ENCODE measurements around the gene PDE5A.

The PDE5A gene

DNA sequence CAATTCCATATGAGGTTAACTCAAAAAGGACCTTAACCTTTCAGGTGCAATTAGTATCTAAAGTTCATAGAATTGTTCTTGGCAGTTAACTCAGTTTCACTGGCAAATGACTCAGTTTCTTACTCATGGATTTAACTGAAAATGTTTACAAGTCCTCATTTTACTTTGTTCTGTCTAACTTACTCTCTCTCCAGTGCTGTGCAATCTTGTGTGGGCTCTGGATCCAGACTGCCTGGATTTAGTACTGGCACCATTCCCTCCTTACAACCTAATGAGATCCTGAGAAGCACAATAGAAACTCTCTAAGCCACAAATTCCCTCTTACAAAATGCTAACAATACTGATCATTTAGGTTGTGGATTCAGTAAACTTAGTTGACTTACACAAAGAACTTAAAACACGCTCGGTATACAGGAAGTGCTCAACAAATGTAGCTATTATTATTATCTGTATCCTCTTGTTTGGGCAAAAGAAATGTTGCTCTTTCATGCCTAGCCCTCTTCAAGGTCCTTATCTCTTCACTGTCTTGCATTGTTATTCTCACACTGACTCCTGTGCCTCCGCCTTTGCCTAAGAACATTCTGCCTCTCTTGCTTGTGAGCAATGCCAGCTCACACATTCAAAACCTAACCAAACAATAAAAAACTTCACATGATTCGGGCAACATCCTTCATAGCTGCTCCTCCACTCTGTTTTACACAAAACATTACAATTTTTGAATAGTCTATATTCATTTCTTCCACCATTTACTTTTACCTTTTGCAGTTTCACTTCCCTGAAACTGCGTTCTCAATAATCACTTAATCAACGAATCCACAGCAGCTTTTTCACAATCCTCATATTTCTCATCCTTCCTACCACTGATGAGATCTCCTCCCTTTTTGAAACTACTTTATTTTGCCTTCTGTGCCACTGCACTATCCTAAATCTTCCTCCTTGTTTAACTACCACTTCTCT is 91.8 kb downstream of the PDE5A start:
- H3K27ac Mint-ChIP-seq: no peak overlapping the region
- intact Hi-C loops (cut with micrococcal nuclease): no loop called here

DNA sequence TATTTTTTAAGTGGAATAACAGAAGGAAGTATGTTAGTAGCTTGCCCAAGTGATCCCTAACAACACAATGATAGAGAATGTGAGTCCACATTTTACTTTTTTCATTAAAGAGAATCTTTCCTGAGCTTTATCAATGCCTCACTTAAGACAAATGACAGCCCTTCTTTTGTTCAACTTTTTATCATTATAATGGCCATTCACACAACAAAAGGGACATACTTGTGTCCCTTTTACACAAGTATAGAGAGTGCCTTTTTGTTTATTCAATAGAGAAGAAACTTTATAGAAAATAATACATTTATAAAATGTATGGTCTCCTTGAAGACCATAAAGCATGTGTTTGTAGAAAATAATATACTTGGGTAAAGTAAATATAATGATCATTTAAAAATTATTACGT is 96.3 kb downstream of the PDE5A start:
- Mint-ChIP-seq H3K27me3 (no peaks in the 10 kb centered on the region), H3K4me3 (no peak overlapping the region), H3K36me3 (ENCODE audit: low read depth) (no peaks in the 10 kb centered on the region), H3K27ac (no peak overlapping the region), H3K9me3 (no peaks in the 10 kb centered on the region), H3K4me1 (ENCODE audit: low read depth) (peaks cover 4% of the 10 kb centered on the region)
- intact Hi-C loops (cut with micrococcal nuclease): no loop called here

More for the DNA sequence above, 91.8 kb downstream of the PDE5A start:
- Mint-ChIP-seq H3K4me1 (ENCODE audit: low read depth) (peaks cover 5% of the 10 kb centered on the region), H3K4me3 (no peak overlapping the region), H3K36me3 (ENCODE audit: low read depth) (no peaks in the 10 kb centered on the region), H3K9me3 (no peaks in the 10 kb centered on the region), H3K27me3 (no peaks in the 10 kb centered on the region)

DNA sequence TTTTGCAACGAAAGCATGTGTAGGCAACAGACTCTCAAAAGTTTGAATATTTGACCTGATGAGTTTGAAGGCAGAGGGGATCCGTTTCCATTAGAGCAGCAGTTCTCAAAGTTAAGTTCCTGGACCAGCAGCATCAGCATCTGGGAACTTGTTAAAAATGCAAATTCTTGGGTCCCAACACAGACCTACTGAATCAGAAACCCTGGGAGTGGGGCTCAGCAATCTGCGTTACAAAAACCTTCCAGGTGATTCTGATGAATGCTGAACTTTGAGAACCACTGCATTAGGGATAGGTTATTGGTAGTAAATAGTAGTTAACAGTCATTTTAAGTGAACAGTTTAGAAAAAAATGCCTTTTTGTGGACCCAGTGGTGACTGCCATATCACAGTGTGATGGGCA is 98.8 kb downstream of the PDE5A start:
- H3K9me3 Mint-ChIP-seq: no peaks in the 10 kb centered on the region
- H3K27ac Mint-ChIP-seq: no peak overlapping the region
- no peak overlapping the region for H3K4me3 Mint-ChIP-seq
- no peaks in the 10 kb centered on the region for H3K36me3 Mint-ChIP-seq (ENCODE audit: low read depth)
- no peaks in the 10 kb centered on the region for H3K27me3 Mint-ChIP-seq
- H3K4me1 Mint-ChIP-seq (ENCODE audit: low read depth): no peaks in the 10 kb centered on the region
- intact Hi-C loops (cut with micrococcal nuclease): no loop called here

DNA sequence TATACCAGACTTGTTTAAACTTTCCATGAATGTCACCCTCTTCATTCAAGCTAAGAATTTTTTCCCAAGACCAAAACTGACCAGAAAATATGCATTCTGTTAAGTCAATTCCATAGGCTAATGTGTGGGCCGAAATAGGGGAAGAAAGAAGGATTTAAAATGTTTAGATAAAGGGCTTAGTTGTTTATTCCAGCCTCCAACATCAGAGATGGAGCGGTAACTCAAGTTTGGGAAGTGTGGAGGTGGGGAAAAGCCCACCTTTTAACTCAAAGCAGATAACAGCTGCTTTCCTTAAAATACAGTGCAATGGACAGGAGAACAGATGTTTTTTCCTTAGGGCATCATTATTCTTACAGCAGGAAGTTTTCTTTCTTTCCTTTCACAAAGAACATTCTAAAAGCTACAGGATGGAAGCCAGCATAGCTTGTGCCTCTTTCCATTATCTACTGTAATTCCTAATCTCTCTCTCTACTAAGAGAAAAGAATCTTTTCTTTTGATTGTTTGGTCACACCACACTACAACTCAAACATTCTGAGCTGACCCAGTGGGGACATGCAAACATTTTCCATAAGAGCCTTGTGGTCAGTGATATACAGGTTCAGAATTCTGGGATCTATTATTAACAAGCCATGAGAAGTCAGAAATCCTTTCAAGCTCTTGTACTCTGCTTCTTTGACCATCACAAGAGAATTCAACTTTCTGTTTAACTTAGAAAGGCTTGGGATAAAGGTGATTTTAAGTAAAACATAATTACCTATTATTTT is 101.6 kb downstream of the PDE5A start:
- intact Hi-C loops (cut with micrococcal nuclease): no loop called here
- no peak overlapping the region for H3K27ac Mint-ChIP-seq
- no peak overlapping the region for H3K4me3 Mint-ChIP-seq
- H3K36me3 Mint-ChIP-seq (ENCODE audit: low read depth): no peaks in the 10 kb centered on the region
- H3K27me3 Mint-ChIP-seq: no peaks in the 10 kb centered on the region
- no peaks in the 10 kb centered on the region for H3K9me3 Mint-ChIP-seq
- H3K4me1 Mint-ChIP-seq (ENCODE audit: low read depth): no peaks in the 10 kb centered on the region

DNA sequence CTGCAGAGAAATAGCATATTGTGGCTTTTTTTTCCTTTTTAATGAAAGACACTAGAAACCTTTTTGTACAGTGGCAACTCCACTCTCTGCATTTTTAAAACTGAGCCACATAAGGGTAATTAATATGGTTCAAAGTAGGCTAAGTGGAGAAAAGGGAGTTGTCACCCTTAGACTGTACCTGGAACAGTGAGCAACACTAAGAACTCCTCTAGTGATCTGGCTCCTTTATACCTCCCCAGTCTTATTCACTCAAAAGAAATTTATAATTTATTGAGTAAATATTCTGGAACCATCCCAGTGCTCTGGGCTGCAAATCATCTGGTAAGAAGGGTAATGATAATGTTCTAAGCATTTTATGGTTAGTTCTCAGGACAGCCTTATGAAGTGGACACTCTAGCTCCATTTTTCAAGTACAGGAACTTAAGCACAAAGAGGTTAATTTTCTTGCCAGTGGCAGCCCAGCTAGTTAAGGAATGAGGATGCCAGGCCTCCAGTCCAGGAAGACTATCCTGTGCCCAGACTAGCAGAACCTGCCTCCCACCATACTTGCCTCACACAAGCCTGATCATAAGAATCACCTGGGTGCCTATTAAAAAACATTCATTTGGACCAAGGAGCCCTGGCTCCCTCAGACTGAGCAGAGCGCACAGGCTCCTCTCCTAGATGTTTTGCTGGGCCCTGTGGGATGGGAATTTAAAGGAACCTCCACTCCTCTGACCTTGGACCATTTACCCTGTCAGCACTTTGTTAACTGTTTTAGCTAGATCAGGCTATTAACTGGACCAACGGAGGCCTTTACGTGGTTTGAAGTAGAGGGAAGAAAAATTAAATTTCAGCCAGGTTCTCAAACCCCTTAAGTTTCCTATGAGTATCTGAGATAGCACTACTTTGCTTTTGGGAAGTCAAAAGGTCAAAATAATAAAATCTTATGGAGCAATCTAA is 102.6 kb downstream of the PDE5A start:
- intact Hi-C loops (cut with micrococcal nuclease): no loop called here
- Mint-ChIP-seq H3K36me3 (ENCODE audit: low read depth) (no peaks in the 10 kb centered on the region), H3K4me1 (ENCODE audit: low read depth) (no peaks in the 10 kb centered on the region), H3K27ac (no peak overlapping the region), H3K9me3 (no peaks in the 10 kb centered on the region), H3K4me3 (no peak overlapping the region), H3K27me3 (no peaks in the 10 kb centered on the region)

DNA sequence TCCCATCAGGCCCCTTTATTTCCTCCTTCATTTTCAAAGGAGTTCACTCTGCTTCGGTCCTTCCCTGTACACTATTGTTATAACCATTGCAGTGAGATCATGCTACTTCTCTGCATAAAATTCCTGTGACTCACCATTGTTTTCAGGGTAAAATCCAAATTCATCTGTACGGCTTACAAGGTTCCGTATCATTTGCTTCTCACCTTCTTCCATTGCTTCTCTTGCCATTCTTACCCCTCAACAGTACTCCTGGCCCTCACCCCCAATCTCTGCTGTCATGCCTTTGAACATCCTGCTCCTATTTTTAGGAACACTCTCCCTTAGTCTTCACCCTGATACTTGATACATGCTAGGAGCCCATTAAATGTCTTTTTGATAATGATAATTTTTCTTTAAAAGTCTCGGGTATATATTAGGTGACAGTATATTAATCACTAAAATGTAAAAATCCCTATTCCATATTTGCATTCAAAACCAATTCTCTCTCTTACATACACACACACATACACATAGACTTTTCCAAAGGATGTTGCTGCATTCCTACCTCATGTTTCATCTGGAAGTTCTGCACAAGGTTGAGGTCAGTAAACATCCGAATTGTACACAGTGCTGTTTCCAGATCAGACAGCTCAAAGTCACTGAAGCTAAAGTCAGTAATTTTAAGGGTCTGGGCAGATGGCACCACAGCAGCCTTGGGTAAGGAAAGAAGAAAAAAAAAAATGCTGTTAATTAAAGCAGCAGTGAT is 103.4 kb downstream of the PDE5A start:
- H3K27ac Mint-ChIP-seq: no peak overlapping the region
- H3K4me1 Mint-ChIP-seq (ENCODE audit: low read depth): no peaks in the 10 kb centered on the region
- intact Hi-C loops (cut with micrococcal nuclease): no loop called here
- no peaks in the 10 kb centered on the region for H3K9me3 Mint-ChIP-seq
- no peak overlapping the region for H3K4me3 Mint-ChIP-seq
- no peaks in the 10 kb centered on the region for H3K27me3 Mint-ChIP-seq
- H3K36me3 Mint-ChIP-seq (ENCODE audit: low read depth): peaks cover 2% of the 10 kb centered on the region

DNA sequence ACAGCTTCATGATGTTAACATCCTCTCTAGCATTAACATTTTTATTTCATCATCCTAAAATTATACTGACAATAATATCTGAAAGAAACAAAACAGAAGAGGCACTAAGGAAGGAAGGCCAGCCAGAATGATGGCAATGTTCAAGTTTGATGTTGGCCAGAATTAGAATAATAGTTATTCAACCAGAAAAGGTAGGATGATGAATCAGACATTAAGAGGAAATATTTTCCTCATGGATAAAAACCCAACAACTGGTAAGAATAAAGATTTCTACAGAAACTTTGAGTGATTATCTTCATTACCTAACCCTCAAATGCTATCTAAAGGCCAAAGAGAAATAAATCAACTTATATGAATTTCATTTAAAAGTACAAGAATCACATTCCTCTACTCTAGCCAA is 105.2 kb downstream of the PDE5A start:
- intact Hi-C loops (cut with micrococcal nuclease): no loop called here
- H3K27me3 Mint-ChIP-seq: no peaks in the 10 kb centered on the region

DNA sequence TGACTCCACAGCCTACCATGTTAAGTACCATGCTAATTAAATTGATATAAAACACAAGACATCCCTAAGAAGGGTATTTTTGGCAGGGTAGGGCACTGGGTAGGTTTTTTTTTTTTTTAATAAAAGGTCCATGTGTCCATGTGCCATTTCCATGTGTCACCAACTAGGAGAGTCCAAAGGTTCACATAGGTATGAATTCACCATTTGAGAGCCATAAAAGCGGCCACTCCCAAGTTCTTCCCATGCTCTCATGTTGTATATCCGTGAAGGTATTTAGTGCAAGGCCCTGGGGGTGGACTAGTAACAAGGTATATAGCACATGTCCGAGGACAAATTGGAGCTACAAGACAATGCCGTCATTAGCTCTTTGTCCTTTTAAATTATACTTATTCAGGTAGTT is 107.3 kb downstream of the PDE5A start:
- Mint-ChIP-seq H3K9me3 (no peaks in the 10 kb centered on the region), H3K27me3 (no peaks in the 10 kb centered on the region), H3K36me3 (ENCODE audit: low read depth) (peaks cover 26% of the 10 kb centered on the region), H3K4me1 (ENCODE audit: low read depth) (no peaks in the 10 kb centered on the region), H3K4me3 (no peak overlapping the region), H3K27ac (no peak overlapping the region)
- intact Hi-C loops (cut with micrococcal nuclease): no loop called here

More for the DNA sequence above, 105.2 kb downstream of the PDE5A start:
- H3K27ac Mint-ChIP-seq: no peak overlapping the region
- no peak overlapping the region for H3K4me3 Mint-ChIP-seq
- no peaks in the 10 kb centered on the region for H3K9me3 Mint-ChIP-seq
- peaks cover 11% of the 10 kb centered on the region for H3K36me3 Mint-ChIP-seq (ENCODE audit: low read depth)
- H3K4me1 Mint-ChIP-seq (ENCODE audit: low read depth): no peaks in the 10 kb centered on the region

DNA sequence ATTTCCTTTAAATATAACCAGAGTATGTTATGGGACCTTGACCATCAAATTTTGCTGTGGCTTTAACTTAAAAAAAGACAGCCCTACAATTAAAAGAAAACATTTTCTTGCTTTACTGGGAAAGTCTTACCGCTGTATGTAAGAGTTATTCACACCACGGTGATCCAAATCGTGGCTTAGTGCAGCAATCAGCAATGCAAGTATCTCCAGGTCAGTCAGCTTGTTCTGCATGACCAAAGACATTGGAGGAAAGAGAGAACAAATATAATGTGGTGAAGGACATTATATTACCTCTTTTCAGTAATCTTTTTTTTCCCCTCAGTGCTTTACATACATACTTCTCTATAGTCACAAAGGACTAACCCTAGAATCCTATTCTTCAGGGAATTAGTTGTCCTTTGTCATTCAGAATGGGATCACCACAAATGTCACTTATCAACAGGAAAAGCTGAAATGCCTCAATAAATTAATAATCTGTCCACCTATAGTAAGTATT is 109.6 kb downstream of the PDE5A start:
- Mint-ChIP-seq H3K27me3 (no peaks in the 10 kb centered on the region), H3K9me3 (no peaks in the 10 kb centered on the region), H3K4me1 (ENCODE audit: low read depth) (no peaks in the 10 kb centered on the region), H3K36me3 (ENCODE audit: low read depth) (peaks cover 26% of the 10 kb centered on the region), H3K4me3 (no peak overlapping the region), H3K27ac (no peak overlapping the region)
- intact Hi-C loops (cut with micrococcal nuclease): no loop called here

DNA sequence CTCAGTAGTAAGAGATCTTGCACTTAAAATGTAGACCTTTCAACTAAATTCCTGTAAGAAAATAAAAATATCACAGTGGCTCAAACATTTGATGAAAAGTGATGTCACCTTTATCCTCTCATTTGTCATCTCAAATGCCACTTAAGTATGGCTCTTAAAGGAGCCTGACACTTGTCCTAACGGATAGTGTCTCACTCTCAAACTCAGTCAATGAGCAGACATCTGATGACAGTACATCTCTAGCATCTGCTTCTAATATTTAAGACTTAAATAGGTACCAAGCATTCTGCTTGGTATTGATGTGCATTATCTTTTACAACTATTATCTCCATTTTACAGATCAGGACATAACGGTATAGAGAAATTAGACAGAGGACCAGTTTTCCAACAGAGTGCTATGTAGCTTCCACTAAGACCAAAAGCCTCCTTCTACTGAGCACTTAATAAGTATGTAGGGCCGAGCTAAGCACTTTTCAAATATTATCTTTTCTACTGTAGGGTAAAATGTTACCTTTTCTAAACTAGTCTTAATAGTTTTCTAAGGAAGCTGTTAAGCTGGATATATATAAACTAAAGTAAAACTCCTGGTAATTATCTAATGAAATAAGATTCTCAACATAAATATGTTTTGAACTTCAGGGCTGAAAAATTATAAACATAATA is 110.2 kb downstream of the PDE5A start:
- no peaks in the 10 kb centered on the region for H3K27me3 Mint-ChIP-seq
- no peaks in the 10 kb centered on the region for H3K4me1 Mint-ChIP-seq (ENCODE audit: low read depth)
- intact Hi-C loops (cut with micrococcal nuclease): no loop called here
- H3K4me3 Mint-ChIP-seq: no peak overlapping the region
- H3K36me3 Mint-ChIP-seq (ENCODE audit: low read depth): peaks cover 30% of the 10 kb centered on the region
- H3K9me3 Mint-ChIP-seq: no peaks in the 10 kb centered on the region
- no peak overlapping the region for H3K27ac Mint-ChIP-seq

DNA sequence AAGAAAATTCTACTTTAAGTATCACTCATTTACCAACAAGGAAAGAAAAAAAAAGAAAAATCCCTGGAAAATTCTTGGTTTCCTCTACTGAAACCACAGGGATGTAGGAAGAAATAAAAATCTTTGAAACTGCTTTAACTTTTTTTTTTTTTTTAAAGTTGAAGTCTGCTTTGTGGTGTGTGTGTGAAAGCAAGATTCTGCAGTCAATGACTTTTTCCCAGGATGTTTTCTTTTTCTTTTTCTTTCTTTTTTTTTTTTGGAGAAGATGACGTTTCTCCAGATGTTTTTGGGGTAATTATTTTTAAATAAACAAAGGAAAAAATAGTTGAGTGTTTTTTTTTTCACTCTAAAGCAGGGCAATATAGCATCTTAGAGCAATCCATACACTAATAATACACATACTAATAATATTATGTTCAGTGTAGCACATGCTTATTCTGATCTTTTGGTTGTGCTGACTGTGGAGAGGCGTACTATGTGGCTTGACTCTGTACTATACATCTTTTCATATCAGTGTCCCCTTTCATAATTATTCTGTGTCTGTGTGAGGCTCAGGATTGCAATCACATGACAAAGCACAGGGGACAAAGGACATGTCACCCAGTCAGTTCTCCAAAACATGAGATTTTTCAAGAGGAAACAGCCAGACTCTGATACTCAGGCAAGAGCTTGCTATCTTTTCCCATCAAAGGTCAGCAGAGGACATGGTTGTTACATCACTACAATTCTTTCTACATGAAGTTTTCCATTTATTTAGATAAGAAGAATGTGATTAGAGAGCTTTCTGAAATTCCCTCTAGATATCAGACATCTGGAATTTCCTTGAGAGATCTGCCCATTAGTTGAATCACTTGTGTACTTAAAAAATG is 111.0 kb downstream of the PDE5A start:
- Mint-ChIP-seq H3K27ac (no peak overlapping the region), H3K4me3 (no peak overlapping the region), H3K27me3 (no peaks in the 10 kb centered on the region), H3K4me1 (ENCODE audit: low read depth) (no peaks in the 10 kb centered on the region), H3K36me3 (ENCODE audit: low read depth) (peaks cover 38% of the 10 kb centered on the region), H3K9me3 (no peaks in the 10 kb centered on the region)
- intact Hi-C loops (cut with micrococcal nuclease): no loop called here

DNA sequence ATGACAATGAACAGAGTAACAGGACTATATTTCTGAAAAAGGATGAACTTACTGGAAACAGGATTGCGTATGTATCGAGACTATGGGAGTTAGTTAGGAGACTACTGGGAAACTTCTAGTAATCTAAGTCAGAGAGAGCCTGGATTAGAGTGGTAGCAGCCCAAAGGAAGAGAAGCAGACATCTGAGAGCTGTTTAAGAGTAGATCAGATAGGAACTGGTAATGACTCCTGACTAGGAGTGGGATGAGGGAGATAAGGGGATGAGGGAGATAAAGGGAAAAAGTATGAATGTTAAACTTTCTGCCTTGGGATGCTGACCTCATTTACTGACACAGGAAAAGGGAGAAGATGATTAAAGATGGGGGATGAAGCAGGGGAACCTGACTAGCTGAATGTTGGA is 116.2 kb downstream of the PDE5A start:
- no peaks in the 10 kb centered on the region for H3K27me3 Mint-ChIP-seq
- no peaks in the 10 kb centered on the region for H3K4me1 Mint-ChIP-seq (ENCODE audit: low read depth)
- H3K36me3 Mint-ChIP-seq (ENCODE audit: low read depth): peaks cover 30% of the 10 kb centered on the region
- H3K27ac Mint-ChIP-seq: no peak overlapping the region
- intact Hi-C loops (cut with micrococcal nuclease): no loop called here
- no peaks in the 10 kb centered on the region for H3K9me3 Mint-ChIP-seq
- no peak overlapping the region for H3K4me3 Mint-ChIP-seq
